ENCODE measurements around the gene PLEKHF1. TPM values are rescaled to one million over a fixed set of nuclear protein-coding genes. Genes with fewer than 3 reads are reported as not detected.

Gene PLEKHF1
- total and polyA plus RNA-seq, 2 of the 8 experiments (the other 6 are each of a cell fraction or from before 2014, with no cell fraction given), result 11.1 to 18.4 TPM

DNA sequence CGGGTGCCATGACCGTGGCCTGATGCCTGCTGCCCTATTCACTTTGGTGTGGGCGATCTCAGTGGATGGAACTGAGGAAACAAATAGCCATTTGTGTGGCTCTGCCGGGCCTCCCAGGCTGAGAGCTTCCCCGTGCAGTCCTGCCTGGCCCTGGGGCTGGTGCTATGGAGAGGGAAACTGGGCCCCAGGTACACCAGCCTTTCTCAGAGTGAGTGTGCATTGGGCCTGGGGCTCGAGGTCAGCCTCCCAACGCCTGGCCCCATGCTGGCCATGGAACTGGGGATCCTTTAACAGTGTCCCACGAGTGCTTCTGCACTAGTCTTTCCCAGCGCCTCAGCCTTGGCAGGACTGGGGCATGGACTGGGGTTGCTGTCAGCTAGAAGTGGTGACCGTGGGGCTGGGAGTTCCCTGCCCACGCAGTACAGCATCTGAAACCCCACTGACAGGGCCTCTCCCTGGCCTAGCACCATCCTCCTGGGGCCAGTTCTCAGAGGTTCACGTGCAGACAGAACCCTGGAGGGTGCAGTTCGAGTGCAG is 10.5 kb downstream of the PLEKHF1 start:
- Histone ChIP-seq H3K4me1 (replicated peaks in 1 of 4; ENCODE audit: control insufficient read depth in 3 of 4, insufficient read depth in 4 of 4, low read length in 3 of 4) (no peaks in the 10 kb centered on the region; a peak in 1 of 7 replicates), H3K56ac (replicated peaks; ENCODE audit: insufficient read length, low read depth, low read length) (no peak overlapping the region), H4K91ac (replicated peaks; ENCODE audit: insufficient read length, low read length) (no peak overlapping the region), H3K23me2 (ENCODE audit: low read depth, low read length) (no peaks in the 10 kb centered on the region), H2AFZ (ENCODE audit: low read length) (no peak overlapping the region), H3K4me3 (ENCODE audit: extremely low read depth in 1 of 4, insufficient read depth in 2 of 4, low read depth in 3 of 4, low read length in 4 of 4) (no peak overlapping the region), H3K27me3 (replicated peaks in 1 of 4; ENCODE audit: control insufficient read depth in 3 of 4, extremely low read depth in 1 of 4, insufficient read depth in 3 of 4, low read length in 3 of 4) (no peaks in the 10 kb centered on the region), H2AK5ac (ENCODE audit: low read depth, low read length) (no peak overlapping the region), H3K14ac (ENCODE audit: insufficient read length) (no peak overlapping the region), H3K79me1 (ENCODE audit: low read depth, low read length) (peaks cover 8% of the 10 kb centered on the region; the same call in 1 of the 2 replicates), H2BK120ac (replicated peaks; ENCODE audit: low read depth, low read length) (no peak overlapping the region), H2BK15ac (ENCODE audit: low read length) (no peak overlapping the region), H3K36me3 (ENCODE audit: control insufficient read depth in 2 of 4, insufficient read depth in 4 of 4, low read length in 3 of 4) (peaks cover 0 to 16% (median 3%) of the 10 kb centered on the region in 4 experiments; a peak in 5 of 8 replicates), H4K20me1 (replicated peaks in 1 of 2; ENCODE audit: control insufficient read depth in 1 of 2, insufficient read depth in 2 of 2, low read length in 2 of 2) (peaks cover 3 to 10% of the 10 kb centered on the region in 2 experiments), H3K79me2 (ENCODE audit: control insufficient read depth in 1 of 2, insufficient read depth in 2 of 2, low read length in 2 of 2) (peaks cover 0 to 16% of the 10 kb centered on the region in 2 experiments; a peak in 1 of 4 replicates), H3K23ac (ENCODE audit: insufficient read length) (no peak overlapping the region), H3K18ac (ENCODE audit: extremely low read depth, low read length) (no peak overlapping the region), H2BK12ac (ENCODE audit: low read depth, low read length) (no peak overlapping the region), H3K9ac (replicated peaks in 1 of 4; ENCODE audit: extremely low read depth in 1 of 4, low read depth in 3 of 4, low read length in 3 of 4) (no peak overlapping the region), H3K27ac (ENCODE audit: low read depth, low read length) (no peak overlapping the region), H3K4me2 (ENCODE audit: insufficient read depth in 1 of 2, low read depth in 2 of 2, low read length in 2 of 2) (no peak overlapping the region), H2BK5ac (ENCODE audit: low read depth, low read length) (no peak overlapping the region), H4K8ac (ENCODE audit: extremely low read depth, insufficient read depth, low read length) (no peak overlapping the region), H3K4ac (replicated peaks; ENCODE audit: insufficient read length, low read depth, low read length) (no peak overlapping the region), H2BK20ac (ENCODE audit: low read length) (no peak overlapping the region), H4K5ac (ENCODE audit: insufficient read length, low read depth, low read length) (no peak overlapping the region), H3K9me3 (ENCODE audit: insufficient read depth in 2 of 2, low read depth in 1 of 2, low read length in 1 of 2) (no peaks in the 10 kb centered on the region)
- POLR2A ChIA-PET (ENCODE audit: partially characterized antibody), result interaction anchor here (2.7 kb wide), 1 partner anchor 9 kb away, joined by 13 read pairs; no protein-coding TSS in a partner anchor
- FAIRE-seq (no peak), DNase-seq (ENCODE audit: low read depth in 1 of 2, low spot score in 2 of 2) (no peak)
- TF ChIP-seq TAF7 (optimal IDR thresholded peaks at IDR 0.05; ENCODE audit: borderline replicate concordance, low read depth, low read length) (no peak), SIRT6 (IDR thresholded peaks at IDR 0.05; ENCODE audit: low read length) (no peak), TCF12 (IDR thresholded peaks at IDR 0.05; ENCODE audit: low read depth, low read length) (no peak), RBBP5 (IDR thresholded peaks at IDR 0.05; ENCODE audit: borderline replicate concordance, low read depth, low read length) (no peak), HDAC6 (IDR thresholded peaks at IDR 0.05; ENCODE audit: low read depth, low read length) (no peak), RXRA (IDR thresholded peaks at IDR 0.05; ENCODE audit: insufficient read depth, low read depth, low read length) (no peak), ZNF274 (IDR thresholded peaks at IDR 0.05; ENCODE audit: borderline replicate concordance, extremely low read depth, low read length) (no peak)
- TF ChIP-seq, protein P1, sequence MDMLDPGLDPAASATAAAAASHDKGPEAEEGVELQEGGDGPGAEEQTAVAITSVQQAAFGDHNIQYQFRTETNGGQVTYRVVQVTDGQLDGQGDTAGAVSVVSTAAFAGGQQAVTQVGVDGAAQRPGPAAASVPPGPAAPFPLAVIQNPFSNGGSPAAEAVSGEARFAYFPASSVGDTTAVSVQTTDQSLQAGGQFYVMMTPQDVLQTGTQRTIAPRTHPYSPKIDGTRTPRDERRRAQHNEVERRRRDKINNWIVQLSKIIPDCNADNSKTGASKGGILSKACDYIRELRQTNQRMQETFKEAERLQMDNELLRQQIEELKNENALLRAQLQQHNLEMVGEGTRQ (IDR thresholded peaks at IDR 0.05; ENCODE audit: low read length), result no peak
- CTCF ChIA-PET (ENCODE audit: partially characterized antibody), result interaction anchor here (7.8 kb wide), 1 partner anchor 65 kb away, joined by 46 read pairs; no protein-coding TSS in a partner anchor
- 88% methylated on average over 12 of the region's 13 CpGs; no CpG with 5 or more reads in 1 of the 2 experiments for whole genome bisulfite sequencing, 2 experiments (ENCODE audit: extremely low coverage in 1 of 2, insufficient coverage in 1 of 2, insufficient read length in 1 of 2, insufficient replicate concordance in 2 of 2, low coverage in 1 of 2, low lambda C conversion rate in 2 of 2, missing lambda C conversion rate in 1 of 2)

All from H1 (cell line).